K562 (cell line): Measurements from ENCODE around the gene OOSP1.

Experiments used
- DPF2 ChIP-seq: fragments of 450-650 bp; IDR thresholded peaks from 2 replicates; pipeline ENCODE4 v1.6.1; 2016
- EZH2 ChIP-seq: IDR thresholded peaks from 2 replicates; pipeline ENCODE4 v1.6.1; 2012; ENCODE audit warnings: low read depth, mild to moderate bottlenecking, inconsistent platforms, low read length, borderline replicate concordance
- YY1 ChIP-seq, 3 experiments: IDR thresholded peaks; 2 replicates each; pipeline ENCODE4 v1.6.1; 2011; ENCODE audit warnings: low read length in 2 of 3, mild to moderate bottlenecking in 2 of 3, moderate library complexity in 2 of 3, borderline replicate concordance in 1 of 3, control low read depth in 1 of 3, low read depth in 1 of 3; ENCODE audit not compliant: insufficient read depth in 3 of 3, insufficient replicate concordance in 2 of 3, control insufficient read depth in 1 of 3, insufficient read length in 1 of 3; ENCODE audit errors: extremely low read depth in 1 of 3
- ZFPM2 ChIP-seq: fragments of 250-450 bp; sonication (Bioruptor Pico); IDR thresholded peaks from 2 replicates; pipeline ENCODE4 v1.5.1; 2022; ENCODE audit warnings: mild to moderate bottlenecking
- ZKSCAN8 ChIP-seq: fragments of 200-800 bp; sonication (Bioruptor generic); IDR thresholded peaks from 2 replicates; pipeline ENCODE4 v1.6.1; 2016; ENCODE audit warnings: missing genetic modification characterization, missing compliant biosample characterization
- ZNF354B ChIP-seq: fragments of 250-450 bp; sonication (Bioruptor Pico); IDR thresholded peaks from 2 replicates; pipeline ENCODE4 v1.4.0; 2020
- TF ChIP-seq, protein P1 (sequence below): fragments of 450-650 bp; IDR thresholded peaks from 2 replicates; pipeline ENCODE4 v1.6.1; 2016
- TF ChIP-seq, protein P2 (sequence below), 2 experiments: fragments of 450-650 bp in 1 of 2; sonication (generic) in 1 of 2; formaldehyde crosslinking in 1 of 2; IDR thresholded peaks in 1 of 2; conservative IDR thresholded peaks in 1 of 2; 2 replicates each; pipeline versions ENCODE4 v1.6.1 to v1.8.1; 2016 to 2023; ENCODE audit warnings: mild to moderate bottlenecking in 2 of 2, moderate library complexity in 2 of 2, inconsistent platforms in 1 of 2, missing genetic modification reagents in 1 of 2
- TF ChIP-seq, protein P3 (sequence below), 3 experiments: IDR thresholded peaks in 2 of 3; conservative IDR thresholded peaks in 1 of 3; 2 replicates each; pipeline ENCODE4 v1.5.1; 2011 to 2012; ENCODE audit warnings: low read length in 3 of 3, mild to moderate bottlenecking in 3 of 3, control low read depth in 2 of 3, improper control_type of control experiment in 1 of 3, inconsistent platforms in 1 of 3, low read depth in 1 of 3, mixed read lengths in 1 of 3, moderate library complexity in 1 of 3; ENCODE audit not compliant: insufficient read depth in 2 of 3
- TF ChIP-seq, protein P4 (sequence below): fragments of 250-450 bp; sonication (Bioruptor Pico); IDR thresholded peaks from 2 replicates; pipeline ENCODE4 v1.5.0; 2022; ENCODE audit warnings: mild to moderate bottlenecking
- TF ChIP-seq, protein P5 (sequence below): fragments of 250-450 bp; sonication (Bioruptor Pico); IDR thresholded peaks from 2 replicates; pipeline ENCODE4 v1.8.0; 2021; ENCODE audit warnings: borderline replicate concordance, mild to moderate bottlenecking, moderate library complexity; ENCODE audit not compliant: poor library complexity, severe bottlenecking

DNA sequence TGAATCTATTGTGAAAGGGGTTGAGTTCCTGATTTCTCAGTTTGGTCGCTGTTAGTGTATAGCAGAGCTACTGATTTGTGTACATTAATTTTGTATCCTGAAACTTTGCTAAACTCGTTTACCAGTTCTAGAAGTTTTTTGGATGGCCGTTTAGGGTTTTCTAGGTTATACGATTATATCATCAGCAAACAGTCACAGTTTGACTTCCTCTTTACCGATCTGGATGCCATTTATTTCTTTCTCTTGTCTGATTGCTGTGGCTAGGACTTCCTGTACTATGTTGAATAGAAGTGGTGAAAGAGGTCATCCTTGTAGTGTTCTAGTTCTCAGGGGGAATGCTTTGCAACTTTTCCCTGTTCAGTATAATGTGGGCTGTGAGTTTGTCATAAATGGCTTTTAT is 54.2 kb downstream of the OOSP1 start:
- no peak for TF ChIP-seq ZNF354B (CRISPR knock-in tag)
- no peak for TF ChIP-seq YY1 (IDR thresholded peaks at IDR 0.05; ENCODE audit: borderline replicate concordance in 1 of 3, control insufficient read depth in 1 of 3, extremely low read depth in 1 of 3, insufficient read depth in 3 of 3, insufficient read length in 1 of 3, insufficient replicate concordance in 2 of 3, low read depth in 1 of 3, low read length in 2 of 3)
- TF ChIP-seq, protein P1, sequence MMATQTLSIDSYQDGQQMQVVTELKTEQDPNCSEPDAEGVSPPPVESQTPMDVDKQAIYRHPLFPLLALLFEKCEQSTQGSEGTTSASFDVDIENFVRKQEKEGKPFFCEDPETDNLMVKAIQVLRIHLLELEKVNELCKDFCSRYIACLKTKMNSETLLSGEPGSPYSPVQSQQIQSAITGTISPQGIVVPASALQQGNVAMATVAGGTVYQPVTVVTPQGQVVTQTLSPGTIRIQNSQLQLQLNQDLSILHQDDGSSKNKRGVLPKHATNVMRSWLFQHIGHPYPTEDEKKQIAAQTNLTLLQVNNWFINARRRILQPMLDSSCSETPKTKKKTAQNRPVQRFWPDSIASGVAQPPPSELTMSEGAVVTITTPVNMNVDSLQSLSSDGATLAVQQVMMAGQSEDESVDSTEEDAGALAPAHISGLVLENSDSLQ, result no peak
- TF ChIP-seq, protein P2, sequence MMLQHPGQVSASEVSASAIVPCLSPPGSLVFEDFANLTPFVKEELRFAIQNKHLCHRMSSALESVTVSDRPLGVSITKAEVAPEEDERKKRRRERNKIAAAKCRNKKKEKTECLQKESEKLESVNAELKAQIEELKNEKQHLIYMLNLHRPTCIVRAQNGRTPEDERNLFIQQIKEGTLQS (IDR thresholded peaks at IDR 0.05), result no peak
- TF ChIP-seq, protein P2 (CRISPR knock-in tag; conservative IDR thresholded peaks at IDR 0.05), result no peak
- TF ChIP-seq, protein P3, sequence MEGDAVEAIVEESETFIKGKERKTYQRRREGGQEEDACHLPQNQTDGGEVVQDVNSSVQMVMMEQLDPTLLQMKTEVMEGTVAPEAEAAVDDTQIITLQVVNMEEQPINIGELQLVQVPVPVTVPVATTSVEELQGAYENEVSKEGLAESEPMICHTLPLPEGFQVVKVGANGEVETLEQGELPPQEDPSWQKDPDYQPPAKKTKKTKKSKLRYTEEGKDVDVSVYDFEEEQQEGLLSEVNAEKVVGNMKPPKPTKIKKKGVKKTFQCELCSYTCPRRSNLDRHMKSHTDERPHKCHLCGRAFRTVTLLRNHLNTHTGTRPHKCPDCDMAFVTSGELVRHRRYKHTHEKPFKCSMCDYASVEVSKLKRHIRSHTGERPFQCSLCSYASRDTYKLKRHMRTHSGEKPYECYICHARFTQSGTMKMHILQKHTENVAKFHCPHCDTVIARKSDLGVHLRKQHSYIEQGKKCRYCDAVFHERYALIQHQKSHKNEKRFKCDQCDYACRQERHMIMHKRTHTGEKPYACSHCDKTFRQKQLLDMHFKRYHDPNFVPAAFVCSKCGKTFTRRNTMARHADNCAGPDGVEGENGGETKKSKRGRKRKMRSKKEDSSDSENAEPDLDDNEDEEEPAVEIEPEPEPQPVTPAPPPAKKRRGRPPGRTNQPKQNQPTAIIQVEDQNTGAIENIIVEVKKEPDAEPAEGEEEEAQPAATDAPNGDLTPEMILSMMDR (IDR thresholded peaks at IDR 0.05 in 2 of 3, conservative IDR thresholded peaks at IDR 0.05 in 1 of 3; ENCODE audit: insufficient read depth in 2 of 3, low read depth in 1 of 3, low read length in 3 of 3), result no peak
- no peak for TF ChIP-seq ZKSCAN8 (CRISPR knock-in tag)
- no peak for TF ChIP-seq DPF2
- no peak for TF ChIP-seq EZH2
- TF ChIP-seq, protein P4, sequence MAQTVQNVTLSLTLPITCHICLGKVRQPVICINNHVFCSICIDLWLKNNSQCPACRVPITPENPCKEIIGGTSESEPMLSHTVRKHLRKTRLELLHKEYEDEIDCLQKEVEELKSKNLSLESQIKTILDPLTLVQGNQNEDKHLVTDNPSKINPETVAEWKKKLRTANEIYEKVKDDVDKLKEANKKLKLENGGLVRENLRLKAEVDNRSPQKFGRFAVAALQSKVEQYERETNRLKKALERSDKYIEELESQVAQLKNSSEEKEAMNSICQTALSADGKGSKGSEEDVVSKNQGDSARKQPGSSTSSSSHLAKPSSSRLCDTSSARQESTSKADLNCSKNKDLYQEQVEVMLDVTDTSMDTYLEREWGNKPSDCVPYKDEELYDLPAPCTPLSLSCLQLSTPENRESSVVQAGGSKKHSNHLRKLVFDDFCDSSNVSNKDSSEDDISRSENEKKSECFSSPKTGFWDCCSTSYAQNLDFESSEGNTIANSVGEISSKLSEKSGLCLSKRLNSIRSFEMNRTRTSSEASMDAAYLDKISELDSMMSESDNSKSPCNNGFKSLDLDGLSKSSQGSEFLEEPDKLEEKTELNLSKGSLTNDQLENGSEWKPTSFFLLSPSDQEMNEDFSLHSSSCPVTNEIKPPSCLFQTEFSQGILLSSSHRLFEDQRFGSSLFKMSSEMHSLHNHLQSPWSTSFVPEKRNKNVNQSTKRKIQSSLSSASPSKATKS (CRISPR knock-in tag), result no peak
- no peak for TF ChIP-seq ZFPM2 (CRISPR knock-in tag)
- TF ChIP-seq, protein P5, sequence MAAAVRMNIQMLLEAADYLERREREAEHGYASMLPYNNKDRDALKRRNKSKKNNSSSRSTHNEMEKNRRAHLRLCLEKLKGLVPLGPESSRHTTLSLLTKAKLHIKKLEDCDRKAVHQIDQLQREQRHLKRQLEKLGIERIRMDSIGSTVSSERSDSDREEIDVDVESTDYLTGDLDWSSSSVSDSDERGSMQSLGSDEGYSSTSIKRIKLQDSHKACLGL (CRISPR knock-in tag), result no peak
